Activated naive CD4-positive, alpha-beta T cell (primary cell): ENCODE measurements around the gene HOXD10.

ENCODE experiments used
- DNase-seq, 4 experiments: peaks; one replicate each; lab custom pipeline; 2025; lab: John Stamatoyannopoulos, UW

Gene HOXD10

DNA sequence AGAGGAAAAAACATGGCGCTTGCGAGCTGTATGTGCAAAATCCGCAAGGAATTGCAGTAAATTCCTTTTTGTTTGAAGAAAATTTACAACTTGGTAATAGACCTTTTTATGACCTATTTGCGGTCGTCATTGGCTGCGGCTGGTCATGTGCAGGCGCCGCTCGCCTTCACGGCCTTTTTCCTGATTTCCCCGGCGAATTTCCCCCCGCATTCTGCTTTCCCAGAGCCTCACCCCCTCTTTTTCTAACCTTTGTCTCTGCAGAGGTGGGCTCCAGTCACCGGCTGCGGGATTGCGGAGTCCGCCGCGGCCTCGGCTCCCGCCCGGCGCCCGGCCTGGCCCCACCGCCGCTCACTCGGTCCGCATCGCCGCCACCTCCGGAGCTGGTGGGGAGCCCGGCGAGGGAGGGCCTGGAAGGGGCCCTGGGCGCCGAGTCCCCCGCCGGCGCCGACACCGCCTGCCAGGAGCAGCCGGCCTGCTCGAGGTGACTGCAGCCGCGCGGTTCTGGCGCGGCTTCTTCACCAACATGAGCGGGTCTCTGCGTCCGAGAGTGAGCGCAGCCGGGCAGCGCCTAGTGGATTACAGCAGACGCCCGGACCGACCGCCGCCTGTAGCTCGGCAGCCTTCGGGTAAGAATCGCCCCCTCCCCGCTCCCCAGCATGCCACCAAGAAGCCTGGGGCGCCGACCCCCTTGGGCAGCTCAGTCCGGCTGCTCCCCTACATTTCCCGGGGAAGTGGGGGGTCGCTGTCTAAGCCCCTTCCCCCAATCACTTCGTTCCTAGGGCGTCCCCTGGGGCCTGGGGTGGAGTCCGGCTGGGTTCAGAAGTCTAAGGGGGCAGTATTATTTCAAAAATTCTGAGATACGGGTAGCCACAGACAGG lies 20.0 kb downstream of the HOXD10 start:
- no peak for DNase-seq

DNA sequence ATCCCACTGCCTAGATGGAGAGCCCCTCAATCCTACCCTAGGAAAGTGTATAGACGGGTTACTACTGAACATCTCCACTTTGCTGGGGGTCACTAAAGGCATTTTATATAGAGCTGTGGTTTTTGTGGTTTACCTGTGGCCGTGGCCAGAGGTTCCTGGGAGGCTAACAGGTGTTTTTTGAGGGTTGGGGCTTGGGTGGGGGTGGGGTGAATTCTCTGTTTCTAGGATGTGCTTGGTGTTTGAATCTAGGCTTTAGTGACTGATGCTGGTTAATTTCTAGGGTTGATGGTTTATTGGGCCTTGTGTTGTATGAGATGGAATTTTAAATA lies 20.6 kb downstream of the HOXD10 start:
- no peak for DNase-seq

DNA sequence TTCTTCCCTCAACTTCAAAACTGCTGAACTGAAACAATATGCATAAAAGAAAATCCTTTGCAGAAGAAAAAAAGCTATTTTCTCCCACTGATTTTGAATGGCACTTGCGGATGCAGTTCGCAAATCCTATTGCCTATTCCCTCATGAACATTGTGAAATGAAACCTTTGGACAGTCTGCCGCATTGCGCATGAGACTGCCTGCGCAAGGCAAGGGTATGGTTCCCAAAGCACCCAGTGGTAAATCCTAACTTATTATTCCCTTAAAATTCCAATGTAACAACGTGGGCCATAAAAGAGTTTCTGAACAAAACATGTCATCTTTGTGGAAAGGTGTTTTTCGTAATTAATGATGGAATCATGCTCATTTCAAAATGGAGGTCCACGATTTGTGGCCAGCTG lies 21.3 kb downstream of the HOXD10 start:
- DNase-seq, result no peak

DNA sequence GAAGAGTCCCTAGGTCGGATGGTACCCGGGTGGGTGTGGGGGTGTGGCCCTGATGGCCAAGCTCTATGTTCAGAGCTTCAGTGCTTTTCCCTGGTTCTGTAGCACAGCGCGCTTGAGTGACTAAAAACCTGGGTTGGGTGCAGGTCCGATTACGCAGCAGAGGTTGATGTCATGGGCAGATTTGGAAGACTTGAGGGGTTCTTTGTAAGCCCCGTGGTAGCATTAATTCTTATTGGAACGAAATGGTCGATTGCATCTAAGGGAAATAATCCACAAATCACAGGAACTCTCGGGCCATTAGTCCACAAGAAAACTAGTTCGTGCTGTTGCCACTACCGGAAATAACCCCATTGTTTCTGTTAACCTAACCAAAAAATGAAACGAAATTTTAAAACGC lies 21.9 kb downstream of the HOXD10 start:
- DNase-seq, result no peak

DNA sequence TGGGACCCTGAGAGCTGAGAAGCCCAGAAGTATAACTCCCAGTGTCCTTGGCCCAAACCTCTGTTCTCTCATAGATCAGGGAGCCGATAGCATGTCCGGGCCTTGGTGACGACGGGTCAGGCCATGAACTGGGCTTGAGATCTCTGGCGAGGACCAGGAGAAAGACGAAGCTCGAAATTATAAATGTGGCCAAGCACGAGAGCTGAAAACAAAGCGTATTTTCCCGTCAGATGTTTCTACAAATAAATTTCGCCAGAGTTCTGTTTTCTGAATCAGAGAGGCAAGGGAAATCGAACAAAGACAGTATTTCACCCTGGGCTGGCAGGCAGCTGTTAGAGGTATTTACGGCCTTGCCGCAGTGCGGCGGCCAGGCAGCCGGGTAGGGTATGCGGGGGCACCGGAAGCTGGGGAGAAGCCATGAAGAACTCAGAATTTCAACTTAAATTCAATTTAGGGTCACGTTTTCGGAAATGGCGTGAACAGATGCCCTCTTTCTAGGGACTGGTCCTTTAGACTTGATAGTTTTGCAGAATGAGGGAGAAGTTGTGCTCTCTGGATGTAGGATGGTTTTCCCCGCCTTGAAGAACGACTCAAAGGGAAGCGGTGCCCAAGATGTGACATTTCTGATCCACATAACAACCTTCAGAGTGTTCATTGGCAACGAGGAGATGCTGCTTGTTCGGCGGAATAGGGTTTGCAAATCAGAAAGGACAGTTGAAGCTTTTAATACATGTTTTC lies 22.5 kb downstream of the HOXD10 start:
- DNase-seq, result no peak

DNA sequence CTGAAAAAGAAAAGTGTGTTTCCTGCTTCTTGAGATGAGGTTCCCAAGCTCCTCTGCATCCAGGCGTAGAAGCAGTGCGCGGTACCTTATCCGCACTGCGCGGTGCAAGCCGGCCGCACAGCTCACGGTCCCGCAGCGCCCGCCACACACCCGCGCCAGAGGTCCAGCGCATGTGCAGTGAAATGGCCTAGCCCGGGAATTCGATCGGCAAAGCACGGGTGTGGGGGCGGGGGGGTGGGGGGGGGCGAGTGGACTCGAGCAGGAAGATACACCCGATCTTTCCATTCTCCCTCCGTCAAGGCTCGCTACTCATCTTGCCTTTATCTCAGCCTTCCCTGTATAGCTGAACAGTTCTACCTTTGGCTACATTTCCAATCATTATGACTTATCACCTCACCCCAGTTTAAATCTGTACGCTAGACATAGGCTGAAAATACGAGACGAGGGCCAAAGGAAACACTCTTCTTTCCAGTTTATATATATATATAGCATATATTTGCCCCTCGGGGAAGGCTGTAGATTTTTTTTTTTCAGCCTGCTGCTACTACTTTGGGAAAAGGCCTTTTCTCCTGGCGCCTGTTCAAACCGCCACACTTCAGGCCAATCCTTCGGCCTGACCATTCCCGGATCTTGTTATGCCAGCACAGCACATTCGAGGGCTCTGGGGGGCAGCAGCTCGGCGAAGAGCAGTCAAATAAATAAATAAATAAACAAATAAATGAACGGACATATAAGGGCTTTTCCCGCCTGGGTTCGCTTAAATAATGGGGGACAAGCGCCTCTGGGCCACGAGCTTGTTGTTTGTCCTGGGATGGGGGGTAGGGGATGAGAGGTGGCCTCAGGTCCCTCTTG lies 23.3 kb downstream of the HOXD10 start:
- DNase-seq, result no peak

DNA sequence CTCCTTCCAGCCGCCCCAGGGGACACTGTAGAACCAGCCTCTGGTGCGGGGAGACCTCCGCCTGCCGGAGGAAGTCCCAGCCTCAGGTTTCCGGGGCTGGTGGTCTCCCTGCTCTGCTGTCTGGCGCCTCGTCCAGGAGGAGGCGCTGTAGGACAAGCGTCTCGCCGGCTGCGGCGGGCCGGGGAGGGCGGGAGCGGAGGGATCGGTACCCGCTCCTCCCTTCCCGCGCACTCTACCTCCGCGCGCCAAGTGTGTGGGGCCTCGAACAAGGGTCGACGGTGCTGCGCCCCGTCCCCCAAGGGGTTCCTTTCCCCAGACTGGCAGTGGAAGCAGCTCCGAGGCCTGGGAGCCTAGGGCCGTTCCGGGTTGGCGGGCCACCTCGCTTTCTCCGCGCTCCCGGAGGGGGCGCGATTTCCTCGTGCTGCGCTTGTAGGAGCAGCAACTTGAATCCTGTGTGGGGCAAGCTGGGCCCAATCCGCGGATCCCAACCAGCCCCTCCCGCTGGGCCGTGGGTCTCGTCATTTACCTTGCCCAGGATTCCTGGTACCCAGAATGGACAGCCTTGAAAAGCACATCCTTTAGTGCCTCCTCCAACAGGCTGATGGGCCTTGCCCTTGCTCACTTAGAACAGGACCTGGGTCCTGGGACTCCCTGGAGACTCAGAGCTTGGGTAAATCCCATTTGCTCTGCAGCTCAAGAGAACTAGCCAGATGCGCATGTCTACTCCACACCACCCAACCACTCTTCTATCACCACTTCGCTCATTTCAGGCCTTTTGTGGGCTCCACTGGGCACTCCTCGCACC lies 24.1 kb downstream of the HOXD10 start:
- peak in 2 of 4 experiments; percentile 22 to 53 for DNase-seq

DNA sequence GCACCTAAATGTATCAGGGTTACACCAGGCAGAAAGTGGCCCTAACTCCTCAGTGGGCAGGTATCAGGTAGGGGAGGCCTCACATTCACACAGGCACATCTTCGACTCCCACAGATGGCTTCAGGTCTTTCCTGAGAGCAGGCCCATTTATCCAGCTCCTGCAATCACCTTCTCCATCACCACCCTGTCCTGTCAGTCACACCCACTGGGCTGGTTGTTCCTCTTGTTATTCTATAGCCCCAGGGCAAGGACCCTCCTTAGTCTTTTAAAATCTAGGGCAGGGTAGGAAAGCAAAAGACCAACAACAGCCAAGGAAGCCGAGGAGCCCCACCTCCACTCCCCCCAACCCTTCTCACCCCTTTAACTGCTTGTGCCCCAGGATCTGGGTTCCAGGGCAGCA lies 25.7 kb downstream of the HOXD10 start:
- no peak for DNase-seq

DNA sequence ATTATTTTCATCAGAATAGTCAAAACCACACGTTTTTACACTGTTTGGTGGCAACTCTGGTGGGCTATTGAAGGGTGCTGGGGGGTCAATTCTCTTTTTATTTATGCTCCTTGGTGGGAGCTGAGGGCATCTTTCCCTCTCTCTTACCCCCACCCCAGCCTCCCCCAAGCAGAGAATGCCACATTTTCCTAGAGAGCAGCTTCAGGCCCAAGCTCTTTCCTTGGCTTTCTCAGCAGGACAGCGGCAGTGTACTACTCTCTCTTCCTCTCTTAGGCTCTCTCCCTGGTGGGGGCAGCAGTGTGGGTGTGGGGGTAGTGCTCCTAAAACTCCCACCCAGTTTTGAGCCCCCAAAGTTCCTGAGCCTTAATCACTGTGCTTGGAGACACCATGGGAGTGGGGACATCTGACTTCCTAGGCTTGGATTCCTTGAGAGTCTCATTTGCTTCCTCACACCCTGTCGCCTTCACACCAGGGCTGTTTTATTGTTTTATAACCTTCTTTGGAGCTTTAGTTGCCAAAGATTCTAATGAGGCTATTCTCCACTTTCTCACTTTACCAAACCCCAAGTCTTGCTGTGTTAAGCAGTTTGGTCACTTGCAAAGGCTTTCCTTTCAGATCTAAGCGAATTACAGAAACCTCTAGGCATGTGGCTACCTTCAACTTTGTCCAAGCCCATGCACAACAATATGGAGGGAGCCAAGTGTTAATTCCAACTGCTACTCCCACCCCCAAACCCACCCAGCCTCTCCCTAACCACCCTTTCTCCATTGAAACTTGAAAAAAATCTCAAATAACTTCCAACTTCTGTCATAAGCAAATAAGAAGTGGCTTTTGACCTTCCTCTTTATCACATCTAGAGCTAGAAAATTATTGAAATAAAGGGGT lies 28.7 kb downstream of the HOXD10 start:
- no peak for DNase-seq

DNA sequence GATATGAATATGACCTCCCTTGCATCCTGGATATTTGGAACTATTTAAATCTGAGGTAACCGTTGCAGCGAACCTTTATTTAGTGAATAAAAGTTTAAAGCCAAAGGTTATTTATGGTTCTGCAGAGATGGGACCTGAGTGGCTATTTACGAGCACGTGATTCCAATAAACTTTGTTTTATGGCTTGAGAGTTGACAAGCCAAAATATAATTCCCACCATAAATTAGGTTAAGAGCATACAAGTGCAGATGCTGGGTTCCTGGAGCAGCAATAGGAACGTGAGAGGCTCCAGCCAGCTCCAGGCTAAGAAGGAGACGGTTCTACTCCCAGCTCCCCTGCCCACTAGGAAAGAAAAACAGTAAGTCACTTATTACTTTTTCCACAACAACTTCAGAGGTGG lies 29.5 kb downstream of the HOXD10 start:
- DNase-seq, result no peak

DNA sequence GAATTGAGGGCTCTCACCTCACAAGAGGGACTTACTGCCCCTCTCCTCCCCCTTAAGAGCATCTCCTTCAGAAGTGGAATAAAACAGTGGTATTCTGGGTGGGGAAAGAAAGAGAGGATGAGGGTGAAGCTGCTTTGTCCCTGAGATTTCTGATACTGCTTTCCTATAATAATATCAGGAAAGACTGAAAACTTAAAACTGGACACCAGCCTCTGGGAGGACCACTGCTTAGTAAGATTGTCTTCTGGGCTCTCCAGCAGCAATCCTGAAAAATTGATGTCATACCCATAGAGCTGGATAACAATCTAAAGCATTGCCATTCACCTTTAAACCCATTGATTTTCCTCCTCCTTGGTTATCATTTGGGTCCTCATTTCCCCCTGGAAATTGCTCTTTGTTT lies 30.1 kb downstream of the HOXD10 start:
- no peak for DNase-seq

DNA sequence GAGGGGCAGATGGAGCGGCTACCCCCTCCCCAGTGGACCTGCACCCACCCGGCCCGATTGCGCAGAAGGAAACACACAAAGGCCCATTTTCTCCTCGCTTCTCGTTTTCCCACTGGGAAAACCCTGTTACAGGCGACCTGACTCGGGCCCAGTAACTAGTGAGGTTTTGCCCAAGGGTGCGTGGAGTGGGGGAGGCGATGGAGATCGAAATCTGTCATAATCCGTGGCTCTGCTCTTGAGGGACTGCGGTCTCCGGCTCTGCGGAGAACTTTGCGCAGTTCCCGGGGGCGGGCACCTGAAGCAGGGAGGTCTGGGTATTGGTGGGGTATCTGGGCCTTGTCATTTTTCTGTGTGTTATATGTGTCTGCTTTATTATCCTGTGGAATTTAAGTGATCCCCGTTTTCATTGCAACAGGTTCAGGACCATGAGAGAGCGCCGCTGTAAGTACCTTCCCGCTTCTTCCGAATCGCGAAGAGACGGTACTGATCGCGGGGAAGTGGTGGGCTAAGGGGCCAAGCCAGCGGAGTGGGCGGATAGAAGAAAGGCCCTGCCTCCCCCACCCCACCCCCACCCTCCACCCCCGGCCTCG lies 30.7 kb downstream of the HOXD10 start:
- no peak for DNase-seq

DNA sequence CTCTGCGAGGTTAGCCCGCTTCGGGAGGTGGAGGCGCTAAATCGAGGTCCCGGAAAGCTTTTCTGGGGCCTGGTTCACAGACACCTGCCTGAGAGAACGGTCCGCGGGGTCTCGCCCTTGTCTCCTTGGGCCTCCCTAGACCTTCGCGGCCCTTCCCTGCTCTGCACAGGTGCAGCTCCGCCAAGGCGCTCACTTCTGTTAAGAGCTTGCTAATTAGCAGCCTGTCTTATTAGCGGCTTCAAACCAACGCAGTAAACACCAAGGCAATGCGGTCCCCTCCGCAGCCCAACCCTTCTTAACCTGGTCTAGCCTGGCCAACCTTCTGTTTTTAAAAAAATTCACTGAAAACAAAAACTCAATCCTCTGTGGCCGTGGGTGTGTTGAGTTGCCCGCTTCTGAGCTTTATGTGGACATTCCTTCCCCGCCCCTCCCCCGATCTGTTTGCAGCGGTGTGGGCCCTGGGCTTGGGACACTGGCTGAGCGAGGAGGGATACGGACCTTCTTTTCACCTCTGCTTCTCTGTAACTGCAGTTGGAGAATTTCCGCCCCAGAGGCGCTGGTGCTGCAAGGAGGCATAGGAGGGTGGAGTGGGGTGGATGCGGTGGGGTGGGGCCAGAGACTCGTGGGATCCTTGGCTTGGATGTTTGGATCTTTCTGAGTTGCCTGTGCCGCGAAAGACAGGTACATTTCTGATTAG lies 31.4 kb downstream of the HOXD10 start:
- no peak for DNase-seq

DNA sequence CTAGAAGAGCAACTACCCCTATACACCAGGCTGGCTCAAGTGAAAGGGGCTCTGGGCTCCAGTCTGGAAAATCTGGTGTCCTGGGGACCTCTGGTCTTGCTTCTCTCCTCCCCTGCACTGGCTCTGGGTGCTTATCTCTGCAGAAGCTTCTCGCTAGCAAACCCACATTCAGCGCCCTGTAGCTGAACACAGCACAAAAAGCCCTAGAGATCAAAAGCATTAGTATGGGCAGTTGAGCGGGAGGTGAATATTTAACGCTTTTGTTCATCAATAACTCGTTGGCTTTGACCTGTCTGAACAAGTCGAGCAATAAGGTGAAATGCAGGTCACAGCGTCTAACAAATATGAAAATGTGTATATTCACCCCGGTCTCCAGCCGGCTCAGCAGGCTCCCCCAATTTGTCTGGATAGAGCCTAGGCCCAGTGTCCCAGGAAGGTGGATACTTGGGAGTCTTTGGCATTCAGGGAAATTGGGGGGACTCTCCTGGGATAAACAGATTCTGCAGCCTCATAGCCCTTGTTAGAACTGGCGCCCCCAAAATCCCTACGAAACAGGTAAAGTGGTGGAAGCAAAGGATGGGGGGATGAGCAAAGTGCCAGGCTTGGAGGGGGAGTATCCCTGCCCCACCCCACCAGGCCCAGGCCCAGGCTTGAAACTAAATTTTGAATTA lies 32.3 kb downstream of the HOXD10 start:
- DNase-seq, result no peak

DNA sequence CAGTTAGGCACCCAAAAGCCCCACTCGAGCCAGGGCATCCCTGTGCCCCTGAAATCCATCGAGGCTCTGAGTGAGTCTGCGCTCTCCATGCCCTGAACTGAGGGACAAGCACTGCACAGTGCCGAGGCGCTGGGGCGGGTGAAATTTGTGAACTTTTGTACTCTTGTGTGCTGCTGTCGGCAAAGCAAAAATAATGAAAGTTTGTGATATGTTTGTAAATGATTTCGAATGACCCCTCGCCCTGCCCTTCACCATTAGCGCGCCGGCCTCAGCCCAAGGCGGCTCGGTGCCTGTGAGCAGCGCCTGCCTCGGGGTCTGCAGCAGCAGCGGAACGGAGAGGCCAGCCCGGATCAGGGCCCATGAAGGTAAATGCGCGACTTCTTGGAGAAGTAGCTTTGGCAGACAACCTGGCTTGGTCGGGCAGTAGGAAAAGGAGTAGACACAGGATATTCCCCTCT lies 32.9 kb downstream of the HOXD10 start:
- no peak for DNase-seq

DNA sequence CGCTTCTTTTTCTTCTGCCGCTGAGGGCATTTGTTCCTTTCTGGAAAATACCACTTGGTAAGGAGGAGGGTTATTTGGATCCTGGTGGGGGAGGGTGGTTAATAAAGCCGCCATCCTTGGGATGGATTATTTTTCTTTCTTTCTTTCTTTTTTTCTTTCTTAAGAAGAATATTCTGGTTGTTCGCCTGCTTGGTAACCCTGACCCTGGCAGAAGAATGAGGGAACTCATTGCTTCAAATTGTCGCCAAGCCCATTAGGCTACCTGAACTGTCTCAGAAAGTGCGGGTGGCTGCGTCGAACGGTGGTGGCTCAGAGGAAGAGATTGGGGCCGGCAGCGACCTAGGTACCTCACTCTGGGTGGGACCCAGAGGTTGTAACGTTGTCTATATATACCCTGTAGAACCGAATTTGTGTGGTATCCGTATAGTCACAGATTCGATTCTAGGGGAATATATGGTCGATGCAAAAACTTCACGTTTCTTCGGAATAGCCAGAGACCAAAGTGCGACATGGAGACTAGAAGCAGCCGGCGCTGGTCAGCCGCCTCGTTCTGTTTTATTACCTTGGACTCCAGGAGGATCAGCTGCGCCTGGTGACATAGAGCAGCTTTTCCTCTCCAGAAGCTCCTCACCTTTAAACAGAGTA lies 33.5 kb downstream of the HOXD10 start:
- no peak for DNase-seq

DNA sequence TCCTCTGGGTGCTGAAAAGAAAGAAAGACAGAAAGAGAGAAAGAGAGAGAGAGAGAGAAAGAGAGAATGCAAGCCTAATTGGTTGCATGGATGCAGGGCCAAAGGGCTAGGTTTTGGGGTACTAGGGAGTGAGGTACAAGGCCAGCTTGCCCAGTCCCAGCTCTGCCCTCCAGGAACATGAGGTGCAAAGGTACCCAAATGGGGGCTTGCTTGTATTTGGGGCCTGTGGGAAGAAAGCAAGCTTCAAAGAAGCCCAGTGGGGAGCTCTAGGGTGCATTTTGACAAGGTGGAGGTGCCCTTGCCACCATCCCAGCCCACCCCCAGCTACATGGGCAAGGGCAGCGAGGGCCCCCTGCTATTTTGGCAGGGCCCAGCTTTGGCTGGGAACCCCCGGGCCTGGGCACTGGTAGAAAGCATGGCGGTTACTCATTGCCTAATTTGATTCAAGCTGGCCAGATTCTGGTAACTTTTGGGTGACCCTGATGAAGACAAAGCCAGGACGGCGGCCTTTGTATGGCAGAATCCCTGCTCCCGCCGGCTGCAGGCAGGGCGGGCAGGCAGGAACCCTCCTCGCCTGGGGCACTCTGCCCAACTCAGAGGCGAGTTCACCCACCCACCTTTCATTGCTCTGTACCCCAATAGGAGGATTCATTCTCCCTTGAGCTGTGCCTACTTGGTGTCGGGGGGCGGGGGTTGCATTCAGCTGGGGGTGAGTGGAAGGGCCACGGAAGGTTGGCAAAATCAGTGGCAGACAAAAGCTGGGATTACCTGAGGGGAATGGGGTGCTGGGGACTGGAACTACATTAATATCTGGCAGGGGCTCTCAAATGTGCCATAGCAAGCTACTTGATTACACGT lies 34.2 kb downstream of the HOXD10 start:
- no peak for DNase-seq
